ENCODE data around the gene KLRC4. TPM values are rescaled to one million over a fixed set of nuclear protein-coding genes. Genes with fewer than 3 reads are reported as not detected.
"Not testable (repeated sequence)": the region's sequence is repeated elsewhere in the genome, so short reads cannot be mapped to it uniquely, and the experiment has no call there.

KLRC4 gene
- total RNA-seq, 4 donors from 2014 or later = not detected

DNA sequence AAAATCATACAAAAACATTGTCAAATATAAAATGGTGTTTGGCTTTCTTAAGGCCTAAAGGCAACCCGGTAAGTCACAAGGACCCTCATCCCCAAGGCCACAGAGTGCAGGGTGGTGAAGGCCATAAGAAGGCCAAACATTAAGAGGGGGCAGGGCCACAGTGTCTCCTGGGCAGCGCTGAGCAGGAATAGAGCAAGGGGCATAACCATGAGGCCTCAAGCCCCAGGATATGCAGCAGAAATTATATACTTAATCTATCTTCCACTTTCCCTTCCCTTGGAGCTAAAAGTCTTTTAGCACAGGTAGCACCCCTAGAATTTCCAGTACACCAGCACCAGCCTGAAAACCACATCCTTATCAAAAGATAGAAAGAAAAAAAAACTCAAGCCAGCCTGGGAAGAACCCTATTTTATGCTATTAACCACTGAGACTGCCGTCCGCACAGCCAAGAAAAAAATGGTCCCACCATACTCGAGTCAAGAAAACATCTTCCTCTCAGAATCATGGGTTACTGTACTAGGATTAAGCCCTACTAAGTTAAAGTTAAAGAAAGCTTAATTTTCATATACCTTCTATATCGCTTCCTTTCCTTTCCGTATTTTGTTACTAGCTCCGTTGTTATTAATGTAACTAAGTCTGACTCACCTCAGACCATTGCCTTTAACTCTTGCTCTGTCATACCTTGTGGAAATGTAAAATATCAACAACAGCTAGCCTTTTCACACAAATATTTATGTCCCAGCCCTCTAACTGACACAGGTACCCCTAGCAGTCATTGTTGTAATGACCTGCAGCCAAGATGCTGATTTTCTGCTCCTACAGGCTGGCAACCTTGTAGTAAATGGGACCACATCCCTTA, 39.8 kb downstream of the KLRC4 start:
- Histone ChIP-seq H3K9me3 (peaks cover 4% of the 10 kb centered on the region), H3K36me3 (no peaks in the 10 kb centered on the region), H3K4me1 (peaks cover 17% of the 10 kb centered on the region), H3K4me3 (no peak overlapping the region), H3K27ac (no peak overlapping the region), H3K27me3 (no peaks in the 10 kb centered on the region)
- TF ChIP-seq CTCF (IDR thresholded peaks at IDR 0.05) = no peak
- TF ChIP-seq POLR2AphosphoS5 (IDR thresholded peaks at IDR 0.05) = no peak
- TF ChIP-seq EP300 (IDR thresholded peaks at IDR 0.05) = no peak
- TF ChIP-seq POLR2A (IDR thresholded peaks at IDR 0.05) = no peak
- DNase-seq (ENCODE audit: low spot score in 2 of 2) = no peak
- 92% methylated on average over 8 of the region's 8 CpGs for WGBS

DNA sequence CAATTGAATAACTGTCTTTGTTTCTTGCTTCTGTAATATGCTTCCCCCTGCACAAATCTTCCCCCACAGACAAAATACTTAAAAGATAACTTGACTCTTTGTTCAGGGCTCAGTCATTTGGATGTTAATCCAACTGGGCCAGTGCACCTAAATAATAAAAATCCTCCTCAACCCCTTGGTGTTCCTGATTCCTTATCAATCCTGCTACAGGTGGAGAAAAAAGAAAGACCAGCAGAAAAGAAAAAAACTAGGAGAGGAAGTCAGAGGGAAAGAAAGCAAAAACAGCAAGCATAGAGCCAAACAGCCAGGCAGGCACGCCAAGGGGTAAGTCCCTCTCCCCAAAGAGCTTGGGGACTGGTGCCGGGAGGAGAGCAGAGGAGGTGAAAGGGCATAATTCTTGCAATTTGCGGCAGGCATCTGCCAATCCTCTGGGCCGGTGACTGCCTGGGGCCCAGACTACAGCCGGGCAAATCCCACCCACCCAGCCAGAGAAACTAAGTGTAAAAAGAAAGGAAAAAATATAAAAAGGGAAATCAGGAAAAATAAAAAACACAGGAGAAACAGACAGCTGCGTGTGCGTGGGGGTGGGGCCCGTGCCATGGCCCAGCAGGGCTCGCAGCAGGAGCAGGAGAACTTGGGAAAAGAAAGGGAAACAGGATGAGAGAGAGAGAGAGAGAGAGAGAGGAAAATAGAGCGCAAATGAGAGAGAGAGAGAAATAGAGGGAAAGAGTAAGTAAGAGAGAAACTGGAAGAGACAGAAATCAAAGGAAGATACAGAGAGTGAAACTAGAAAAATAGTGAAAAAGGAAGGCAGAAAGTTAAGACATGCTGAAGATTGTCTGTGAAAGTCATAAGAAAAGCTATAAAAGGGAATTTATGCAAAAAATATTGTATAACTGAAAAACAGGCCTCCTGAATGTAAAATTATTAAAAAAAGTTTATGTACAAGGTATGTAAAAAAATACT, 41.1 kb downstream of the KLRC4 start:
- WGBS = 81% methylated on average over 10 of the region's 10 CpGs
- no peaks in the 10 kb centered on the region for H3K27me3 ChIP-seq
- H3K27ac ChIP-seq = no peak overlapping the region
- H3K4me1 ChIP-seq = peaks cover 23% of the 10 kb centered on the region
- peaks cover 4% of the 10 kb centered on the region for H3K9me3 ChIP-seq
- DNase-seq (ENCODE audit: low spot score in 2 of 2) = no peak
- H3K36me3 ChIP-seq = no peaks in the 10 kb centered on the region
- no peak overlapping the region for H3K4me3 ChIP-seq
- TF ChIP-seq EP300 (IDR thresholded peaks at IDR 0.05) = no peak
- TF ChIP-seq POLR2AphosphoS5 (IDR thresholded peaks at IDR 0.05) = no peak

DNA sequence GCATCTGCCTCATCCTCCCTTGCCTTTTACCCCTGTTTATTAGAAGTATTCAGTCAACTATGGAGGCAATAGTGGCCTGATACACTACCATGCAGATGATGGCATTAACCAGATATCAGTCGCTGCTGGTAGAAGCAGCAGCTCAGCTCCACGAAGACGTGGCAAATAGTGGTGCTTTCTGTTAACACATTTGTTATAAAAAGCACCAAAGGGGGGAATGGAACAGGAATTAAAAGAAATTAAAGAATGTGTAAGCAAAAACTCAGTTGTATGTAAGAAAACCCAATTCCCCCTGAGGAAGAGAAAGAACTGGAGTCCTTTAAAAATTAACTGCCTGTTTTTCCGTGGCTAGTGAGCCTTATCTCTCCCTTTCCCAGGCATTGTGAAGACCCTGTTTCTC, 41.8 kb downstream of the KLRC4 start:
- not testable (repeated sequence) for DNase-seq (ENCODE audit: low spot score in 2 of 2); H3K27ac ChIP-seq

GRCh38 chr12:10366875-10367274, 42.7 kb downstream of the KLRC4 start:
- peaks cover 4% of the 10 kb centered on the region for H3K9me3 ChIP-seq
- H3K4me3 ChIP-seq = no peak overlapping the region
- DNase-seq (ENCODE audit: low spot score in 2 of 2) = no peak
- H3K27me3 ChIP-seq = no peaks in the 10 kb centered on the region
- no peaks in the 10 kb centered on the region for H3K36me3 ChIP-seq
- TF ChIP-seq POLR2A (IDR thresholded peaks at IDR 0.05) = no peak
- no peak for TF ChIP-seq POLR2AphosphoS5 (IDR thresholded peaks at IDR 0.05)
- TF ChIP-seq EP300 (IDR thresholded peaks at IDR 0.05) = no peak
- TF ChIP-seq CTCF (IDR thresholded peaks at IDR 0.05) = no peak
- peaks cover 36% of the 10 kb centered on the region for H3K4me1 ChIP-seq
- H3K27ac ChIP-seq = peak overlapping the region; percentile 95

More for the DNA sequence above, 41.8 kb downstream of the KLRC4 start:
- peaks cover 31% of the 10 kb centered on the region for H3K4me1 ChIP-seq
- H3K36me3 ChIP-seq, H3K4me3 ChIP-seq, H3K27me3 ChIP-seq, H3K9me3 ChIP-seq: not testable (repeated sequence)
- 73% methylated on average over 4 of the region's 4 CpGs for WGBS

DNA sequence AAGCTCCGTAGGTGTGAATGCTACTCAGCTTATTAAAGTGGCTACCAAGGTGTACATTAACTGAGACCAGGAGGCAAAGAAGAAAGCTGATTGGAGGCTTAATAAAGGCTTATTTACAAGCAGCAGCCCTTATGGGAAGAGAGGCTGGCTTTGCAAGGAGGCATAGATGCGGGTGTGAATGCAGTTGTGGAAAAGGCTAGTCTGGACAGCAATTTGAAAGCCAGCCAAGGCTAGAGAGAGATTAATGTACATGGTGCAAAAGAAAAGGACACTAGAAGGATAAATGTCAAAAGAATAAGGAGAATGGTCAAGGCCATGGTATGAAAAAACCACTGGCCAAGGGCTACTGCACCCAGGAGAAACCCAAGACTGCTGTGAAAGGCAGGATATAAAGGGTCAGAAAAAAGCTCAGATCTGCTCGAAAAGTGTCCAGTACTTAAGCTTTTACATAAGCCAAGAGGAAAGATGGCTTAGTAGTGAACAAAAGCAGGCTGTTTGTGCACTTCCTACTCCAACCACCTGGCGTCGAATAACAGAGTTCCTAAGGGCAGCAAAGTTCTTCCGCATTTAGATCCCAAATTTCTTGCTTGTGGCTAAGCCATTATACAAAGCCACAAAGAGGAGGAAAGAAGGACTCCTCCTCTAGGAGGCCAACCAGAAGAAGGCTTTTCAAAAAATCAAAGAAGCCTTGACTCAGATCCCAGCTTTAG, 43.7 kb downstream of the KLRC4 start:
- no peak for DNase-seq (ENCODE audit: low spot score in 2 of 2)
- Histone ChIP-seq H3K27ac (peak overlapping the region; percentile 95), H3K4me3 (peak overlapping the region; percentile 77), H3K4me1 (peaks cover 36% of the 10 kb centered on the region), H3K9me3 (peaks cover 4% of the 10 kb centered on the region), H3K36me3 (no peaks in the 10 kb centered on the region), H3K27me3 (no peaks in the 10 kb centered on the region)
- 24% methylated on average over 6 of the region's 6 CpGs for WGBS
- peak in 1 of 2 donors; percentile 38 for TF ChIP-seq CTCF (IDR thresholded peaks at IDR 0.05)
- TF ChIP-seq EP300 (IDR thresholded peaks at IDR 0.05) = no peak
